ENCODE measurements around the gene PRSS16.

DNA sequence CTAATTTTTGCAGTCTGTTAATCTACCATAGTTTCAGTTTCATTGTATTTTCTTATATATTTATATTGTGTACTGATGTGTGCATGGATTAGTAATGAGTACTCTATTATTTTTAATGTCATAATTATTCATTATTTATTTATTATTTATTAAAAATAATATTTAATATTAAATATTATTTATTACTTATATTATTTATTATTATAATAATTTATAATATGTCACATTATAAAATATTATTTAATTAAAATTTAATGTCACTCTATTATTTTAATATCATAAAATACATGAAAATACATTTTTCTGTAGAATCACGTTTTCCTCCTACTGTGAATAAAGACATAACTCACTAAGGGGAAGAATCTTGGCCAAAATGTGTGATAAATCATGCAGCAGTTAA, 34.1 kb downstream of the PRSS16 start:
- TF ChIP-seq, protein P1, sequence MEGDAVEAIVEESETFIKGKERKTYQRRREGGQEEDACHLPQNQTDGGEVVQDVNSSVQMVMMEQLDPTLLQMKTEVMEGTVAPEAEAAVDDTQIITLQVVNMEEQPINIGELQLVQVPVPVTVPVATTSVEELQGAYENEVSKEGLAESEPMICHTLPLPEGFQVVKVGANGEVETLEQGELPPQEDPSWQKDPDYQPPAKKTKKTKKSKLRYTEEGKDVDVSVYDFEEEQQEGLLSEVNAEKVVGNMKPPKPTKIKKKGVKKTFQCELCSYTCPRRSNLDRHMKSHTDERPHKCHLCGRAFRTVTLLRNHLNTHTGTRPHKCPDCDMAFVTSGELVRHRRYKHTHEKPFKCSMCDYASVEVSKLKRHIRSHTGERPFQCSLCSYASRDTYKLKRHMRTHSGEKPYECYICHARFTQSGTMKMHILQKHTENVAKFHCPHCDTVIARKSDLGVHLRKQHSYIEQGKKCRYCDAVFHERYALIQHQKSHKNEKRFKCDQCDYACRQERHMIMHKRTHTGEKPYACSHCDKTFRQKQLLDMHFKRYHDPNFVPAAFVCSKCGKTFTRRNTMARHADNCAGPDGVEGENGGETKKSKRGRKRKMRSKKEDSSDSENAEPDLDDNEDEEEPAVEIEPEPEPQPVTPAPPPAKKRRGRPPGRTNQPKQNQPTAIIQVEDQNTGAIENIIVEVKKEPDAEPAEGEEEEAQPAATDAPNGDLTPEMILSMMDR (IDR thresholded peaks at IDR 0.05 in 2 of 3, conservative IDR thresholded peaks at IDR 0.05 in 1 of 3; ENCODE audit: insufficient read depth in 2 of 3, low read depth in 1 of 3, low read length in 3 of 3) = no peak
- no peak for TF ChIP-seq SRSF1 (IDR thresholded peaks at IDR 0.05; ENCODE audit: low read depth, low read length)
- no peak for TF ChIP-seq POLR2AphosphoS2 (IDR thresholded peaks at IDR 0.05; ENCODE audit: low read length)
- no peak for TF ChIP-seq HDAC6 (IDR thresholded peaks at IDR 0.05; ENCODE audit: low read depth, low read length)
- no peak for TF ChIP-seq POLR2AphosphoS5 (IDR thresholded peaks at IDR 0.05; ENCODE audit: control insufficient read depth, insufficient read depth, low read depth, low read length)
- TF ChIP-seq, protein P2, sequence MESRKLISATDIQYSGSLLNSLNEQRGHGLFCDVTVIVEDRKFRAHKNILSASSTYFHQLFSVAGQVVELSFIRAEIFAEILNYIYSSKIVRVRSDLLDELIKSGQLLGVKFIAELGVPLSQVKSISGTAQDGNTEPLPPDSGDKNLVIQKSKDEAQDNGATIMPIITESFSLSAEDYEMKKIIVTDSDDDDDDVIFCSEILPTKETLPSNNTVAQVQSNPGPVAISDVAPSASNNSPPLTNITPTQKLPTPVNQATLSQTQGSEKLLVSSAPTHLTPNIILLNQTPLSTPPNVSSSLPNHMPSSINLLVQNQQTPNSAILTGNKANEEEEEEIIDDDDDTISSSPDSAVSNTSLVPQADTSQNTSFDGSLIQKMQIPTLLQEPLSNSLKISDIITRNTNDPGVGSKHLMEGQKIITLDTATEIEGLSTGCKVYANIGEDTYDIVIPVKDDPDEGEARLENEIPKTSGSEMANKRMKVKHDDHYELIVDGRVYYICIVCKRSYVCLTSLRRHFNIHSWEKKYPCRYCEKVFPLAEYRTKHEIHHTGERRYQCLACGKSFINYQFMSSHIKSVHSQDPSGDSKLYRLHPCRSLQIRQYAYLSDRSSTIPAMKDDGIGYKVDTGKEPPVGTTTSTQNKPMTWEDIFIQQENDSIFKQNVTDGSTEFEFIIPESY (CRISPR knock-in tag; IDR thresholded peaks at IDR 0.05) = no peak
- no peak for TF ChIP-seq TAF1 (IDR thresholded peaks at IDR 0.05; ENCODE audit: control insufficient read depth, extremely low read depth, insufficient read depth, low read length, severe bottlenecking)
- TF ChIP-seq EP300 (IDR thresholded peaks at IDR 0.05; ENCODE audit: low read length) = no peak
- TF ChIP-seq, protein P3, sequence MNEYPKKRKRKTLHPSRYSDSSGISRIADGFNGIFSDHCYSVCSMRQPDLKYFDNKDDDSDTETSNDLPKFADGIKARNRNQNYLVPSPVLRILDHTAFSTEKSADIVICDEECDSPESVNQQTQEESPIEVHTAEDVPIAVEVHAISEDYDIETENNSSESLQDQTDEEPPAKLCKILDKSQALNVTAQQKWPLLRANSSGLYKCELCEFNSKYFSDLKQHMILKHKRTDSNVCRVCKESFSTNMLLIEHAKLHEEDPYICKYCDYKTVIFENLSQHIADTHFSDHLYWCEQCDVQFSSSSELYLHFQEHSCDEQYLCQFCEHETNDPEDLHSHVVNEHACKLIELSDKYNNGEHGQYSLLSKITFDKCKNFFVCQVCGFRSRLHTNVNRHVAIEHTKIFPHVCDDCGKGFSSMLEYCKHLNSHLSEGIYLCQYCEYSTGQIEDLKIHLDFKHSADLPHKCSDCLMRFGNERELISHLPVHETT (CRISPR knock-in tag; conservative IDR thresholded peaks at IDR 0.05 in 1 of 2, IDR thresholded peaks at IDR 0.05 in 1 of 2) = no peak
- TF ChIP-seq POU5F1 (IDR thresholded peaks at IDR 0.05; ENCODE audit: borderline replicate concordance, low read depth, low read length, partially characterized antibody) = no peak
- no peak for TF ChIP-seq ZNF121 (CRISPR knock-in tag; conservative IDR thresholded peaks at IDR 0.05)
- TF ChIP-seq JUNB (CRISPR knock-in tag; conservative IDR thresholded peaks at IDR 0.05) = no peak

All from K562 (cell line).